ENCODE results near the gene KRT83.

Gene KRT83

GRCh38 chr12:52320784-52321400, at the start of gene KRT83:
TSS of gene KRT83 (minus strand) at chr12:52321398. CDS start at chr12:52321335, 63 bp downstream.
- DNase-seq (ENCODE audit: low read depth in 2 of 2), result no peak

- DNase-seq (ENCODE audit: low read depth in 2 of 2), result no peak
These were observed 48.6 kb upstream of the KRT83 start for GRCh38 chr12:52369809-52370208.

- DNase-seq (ENCODE audit: low read depth in 2 of 2), result no peak
These were observed 48.0 kb upstream of the KRT83 start for GRCh38 chr12:52369211-52369610.

GRCh38 chr12:52368508-52368907, 47.3 kb upstream of the KRT83 start:
- no peak for DNase-seq (ENCODE audit: low read depth in 2 of 2)

GRCh38 chr12:52367876-52368275, 46.7 kb upstream of the KRT83 start:
- no peak for DNase-seq (ENCODE audit: low read depth in 2 of 2)

- DNase-seq (ENCODE audit: low read depth in 2 of 2), result no peak
These were observed 45.7 kb upstream of the KRT83 start, which contains the start of gene KRT85 for GRCh38 chr12:52366738-52367485. TSS of gene KRT85 (minus strand) at chr12:52367481. CDS start at chr12:52367405, 76 bp downstream.

- DNase-seq (ENCODE audit: low read depth in 2 of 2), result no peak
These were observed 43.8 kb upstream of the KRT83 start for GRCh38 chr12:52364901-52365489.

- DNase-seq (ENCODE audit: low read depth in 2 of 2), result no peak
These were observed 42.9 kb upstream of the KRT83 start for GRCh38 chr12:52364061-52364460.

- DNase-seq (ENCODE audit: low read depth in 2 of 2), result no peak
These were observed 42.0 kb upstream of the KRT83 start for GRCh38 chr12:52363111-52363679.

GRCh38 chr12:52362118-52362726, 41.0 kb upstream of the KRT83 start:
- no peak for DNase-seq (ENCODE audit: low read depth in 2 of 2)

GRCh38 chr12:52361553-52361952, 40.4 kb upstream of the KRT83 start:
- no peak for DNase-seq (ENCODE audit: low read depth in 2 of 2)

- no peak for DNase-seq (ENCODE audit: low read depth in 2 of 2)
These were observed 39.6 kb upstream of the KRT83 start for GRCh38 chr12:52360663-52361271.

GRCh38 chr12:52360106-52360662, 39.0 kb upstream of the KRT83 start:
- DNase-seq (ENCODE audit: low read depth in 2 of 2), result no peak

- no peak for DNase-seq (ENCODE audit: low read depth in 2 of 2)
These were observed 38.4 kb upstream of the KRT83 start for GRCh38 chr12:52359621-52360061.

GRCh38 chr12:52358575-52359350, 37.6 kb upstream of the KRT83 start:
- no peak for DNase-seq (ENCODE audit: low read depth in 2 of 2)

GRCh38 chr12:52356762-52357580, 35.8 kb upstream of the KRT83 start:
- DNase-seq (ENCODE audit: low read depth in 2 of 2), result no peak

GRCh38 chr12:52356031-52356761, 35.0 kb upstream of the KRT83 start:
- no peak for DNase-seq (ENCODE audit: low read depth in 2 of 2)

GRCh38 chr12:52355176-52355575, 34.0 kb upstream of the KRT83 start:
- DNase-seq (ENCODE audit: low read depth in 2 of 2), result no peak

- no peak for DNase-seq (ENCODE audit: low read depth in 2 of 2)
These were observed 33.0 kb upstream of the KRT83 start for GRCh38 chr12:52354200-52354599.

All from activated CD4-positive, alpha-beta T cell treated with anti-CD3 and anti-CD28 coated beads for 24 hours (primary cell).